Sigmoid colon (tissue), 3 donors: ENCODE measurements around the gene DHRS11.

Source experiments
- CTCF ChIP-seq, 4 experiments: fragments of 450-650 bp in 3 of 4; fragments of 200-600 bp in 1 of 4; IDR thresholded peaks; one replicate each; pipeline ENCODE4 v1.5.1; 2016 to 2019; ENCODE audit warnings: antibody characterized with exemption in 4 of 4, mild to moderate bottlenecking in 3 of 4, moderate library complexity in 2 of 4
- POLR2A ChIP-seq, 2 donors: fragments of 450-650 bp; IDR thresholded peaks; one replicate each; pipeline ENCODE4 v1.6.1; 2016; ENCODE audit warnings: antibody characterized with exemption in 2 of 2, mild to moderate bottlenecking in 2 of 2, moderate library complexity in 2 of 2

GRCh38 chr17:36586138-36586537 lies 5.5 kb upstream of the DHRS11 start:
- TF ChIP-seq CTCF (IDR thresholded peaks at IDR 0.05) (no peak), POLR2A (IDR thresholded peaks at IDR 0.05) (no peak)
